Left renal cortex interstitium (tissue), 4 donors: ENCODE measurements around the gene NOP10. TPM values are rescaled to one million over a fixed set of nuclear protein-coding genes. Genes with fewer than 3 reads are reported as not detected.
A peak's percentile ranks its signal among the peaks of the same experiment; 100 is the strongest.
"Not testable (repeated sequence)": the region's sequence is repeated elsewhere in the genome, so short reads cannot be mapped to it uniquely, and the experiment has no call there.

Source experiments
- DNase-seq, 4 donors: peaks; one replicate each; pipeline ENCODE4 v3.0.0-alpha.2; 2013; ENCODE audit warnings: low read depth in 4 of 4, low spot score in 2 of 4, missing footprints in 1 of 4
- polyA plus RNA-seq, 4 donors: library from polyadenylated mRNA; unstranded; fragments of 120-200 nt; gene quantifications; one replicate each; pipeline ENCODE4 v1.2.1, GENCODE V29; 2013; ENCODE audit not compliant: insufficient read length in 4 of 4

The NOP10 gene
- polyA plus RNA-seq, 4 donors: 117 to 152 (median 136) TPM

DNA sequence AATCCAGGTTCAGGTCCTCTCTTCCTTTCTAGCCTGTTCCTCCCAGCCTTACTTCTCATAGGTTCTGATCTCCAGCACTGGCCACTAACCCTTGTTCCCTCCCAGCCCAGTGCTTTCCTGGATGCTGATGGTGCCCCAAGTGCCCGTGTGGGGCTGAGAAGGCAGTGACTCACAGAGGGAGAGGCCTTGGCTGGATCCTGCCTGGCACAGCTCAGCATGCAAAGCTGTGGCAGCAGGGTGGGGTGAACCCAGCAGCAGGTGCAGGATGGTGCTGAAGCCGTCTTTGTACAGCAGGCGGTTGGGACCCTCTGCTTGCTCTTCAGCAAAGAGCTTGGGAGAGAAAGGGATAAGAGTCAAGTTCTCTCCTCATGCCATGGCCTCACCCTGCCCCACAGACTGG is 16.5 kb upstream of the NOP10 start:
- DNase-seq: no peak

- DNase-seq: no peak
These were observed 16.0 kb upstream of the NOP10 start for GRCh38 chr15:34358948-34359347.

GRCh38 chr15:34358367-34358766 is 15.4 kb upstream of the NOP10 start:
- no peak for DNase-seq

DNA sequence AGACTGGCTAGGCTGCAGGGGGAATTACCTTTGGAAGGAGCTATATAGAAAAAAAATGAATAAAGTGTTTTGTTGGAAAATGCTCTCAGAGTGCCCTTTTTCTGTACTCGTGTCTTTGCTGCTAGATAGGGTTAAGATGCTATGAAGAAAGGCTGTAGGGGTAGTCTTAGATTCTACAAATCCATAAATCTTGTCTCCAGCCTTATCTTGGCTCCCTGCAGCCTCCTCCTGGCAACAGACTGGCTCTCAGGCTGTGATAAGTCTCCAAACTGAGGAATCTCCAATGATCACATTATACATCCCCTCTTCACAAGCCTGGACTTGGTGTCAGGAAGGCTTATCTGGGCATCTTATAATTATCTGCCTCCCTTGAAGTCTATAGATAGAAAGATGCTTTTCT is 14.7 kb upstream of the NOP10 start:
- DNase-seq: no peak

DNA sequence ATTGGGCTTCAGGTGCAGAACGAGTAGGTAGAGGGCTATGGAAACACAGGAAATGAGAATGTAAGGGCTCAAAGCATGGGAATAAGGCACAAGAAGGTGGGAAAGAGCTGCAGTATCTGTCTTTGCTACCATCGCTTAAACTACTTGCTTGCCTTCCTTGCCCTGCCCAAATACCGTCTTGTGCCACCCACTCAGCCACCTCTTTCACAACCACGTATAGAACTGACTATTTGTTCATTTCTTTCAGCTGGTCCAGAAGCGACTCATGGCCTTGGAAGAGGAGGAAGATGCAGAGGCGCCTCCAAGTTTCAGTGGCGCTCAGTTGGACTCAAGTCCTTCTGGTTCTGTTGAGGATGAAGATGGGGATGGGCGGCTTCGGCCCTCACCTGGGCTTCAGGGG is 12.3 kb upstream of the NOP10 start:
- no peak for DNase-seq

GRCh38 chr15:34354286-34354685 is 11.3 kb upstream of the NOP10 start:
- DNase-seq: no peak

DNA sequence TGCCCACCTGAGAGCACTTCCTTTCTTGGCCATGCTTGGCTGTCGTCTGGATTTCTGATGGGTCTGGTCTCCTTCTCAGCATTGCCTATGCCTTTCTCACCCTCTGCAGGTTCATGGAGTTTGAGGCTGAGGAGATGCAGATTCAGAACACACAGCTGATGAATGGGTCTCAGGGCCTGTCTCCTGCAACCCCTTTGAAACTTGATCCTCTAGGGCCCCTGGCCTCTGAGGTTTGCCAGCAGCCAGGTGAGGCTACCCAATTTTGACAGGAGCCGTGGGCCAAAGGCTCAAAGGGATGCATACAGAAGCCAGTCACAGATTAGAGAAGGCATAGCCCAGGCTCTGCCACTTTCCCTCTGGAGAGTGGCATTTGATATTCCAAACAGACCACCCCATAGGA is 10.7 kb upstream of the NOP10 start:
- DNase-seq: no peak

- DNase-seq: not testable (repeated sequence)
These were observed 10.1 kb upstream of the NOP10 start for GRCh38 chr15:34352996-34353395.

DNA sequence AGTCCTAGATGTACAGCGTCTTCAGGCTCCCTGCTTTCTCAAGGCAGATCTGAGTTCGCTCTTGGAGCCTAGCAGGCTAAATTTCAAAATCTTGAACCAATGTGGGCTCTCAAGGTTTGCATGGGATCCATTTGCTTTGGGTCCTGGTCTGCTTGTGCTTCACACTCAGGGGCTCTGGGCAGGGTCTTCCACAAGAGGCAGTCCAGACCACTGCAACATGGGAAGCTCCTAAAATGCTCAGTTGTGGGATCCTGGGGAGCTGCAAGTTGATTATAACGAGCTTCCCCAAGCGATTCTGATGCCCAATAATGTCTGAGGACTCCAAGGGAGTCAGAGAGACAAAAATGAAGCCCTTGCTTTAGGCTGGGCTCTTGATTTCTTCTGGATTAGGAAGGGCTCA is 6.8 kb upstream of the NOP10 start:
- DNase-seq: no peak

GRCh38 chr15:34348735-34349300 is 5.9 kb upstream of the NOP10 start:
- DNase-seq: no peak

DNA sequence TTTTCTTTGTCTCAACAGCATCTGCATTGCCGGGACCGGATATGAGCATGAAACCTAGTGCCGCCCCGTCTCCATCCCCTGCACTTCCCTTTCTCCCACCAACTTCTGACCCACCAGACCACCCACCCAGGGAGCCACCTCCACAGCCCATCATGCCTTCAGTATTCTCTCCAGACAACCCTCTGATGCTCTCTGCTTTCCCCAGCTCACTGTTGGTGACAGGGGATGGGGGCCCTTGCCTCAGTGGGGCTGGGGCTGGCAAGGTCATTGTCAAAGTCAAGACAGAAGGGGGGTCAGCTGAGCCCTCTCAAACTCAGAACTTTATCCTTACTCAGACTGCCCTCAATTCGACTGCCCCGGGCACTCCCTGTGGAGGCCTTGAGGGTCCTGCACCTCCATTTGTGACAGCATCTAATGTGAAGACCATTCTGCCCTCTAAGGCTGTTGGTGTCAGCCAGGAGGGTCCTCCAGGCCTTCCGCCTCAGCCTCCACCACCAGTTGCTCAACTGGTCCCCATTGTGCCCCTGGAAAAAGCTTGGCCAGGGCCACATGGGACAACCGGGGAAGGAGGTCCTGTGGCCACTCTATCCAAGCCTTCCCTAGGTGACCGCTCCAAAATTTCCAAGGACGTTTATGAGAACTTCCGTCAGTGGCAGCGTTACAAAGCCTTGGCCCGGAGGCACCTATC is 5.2 kb upstream of the NOP10 start:
- no peak for DNase-seq

DNA sequence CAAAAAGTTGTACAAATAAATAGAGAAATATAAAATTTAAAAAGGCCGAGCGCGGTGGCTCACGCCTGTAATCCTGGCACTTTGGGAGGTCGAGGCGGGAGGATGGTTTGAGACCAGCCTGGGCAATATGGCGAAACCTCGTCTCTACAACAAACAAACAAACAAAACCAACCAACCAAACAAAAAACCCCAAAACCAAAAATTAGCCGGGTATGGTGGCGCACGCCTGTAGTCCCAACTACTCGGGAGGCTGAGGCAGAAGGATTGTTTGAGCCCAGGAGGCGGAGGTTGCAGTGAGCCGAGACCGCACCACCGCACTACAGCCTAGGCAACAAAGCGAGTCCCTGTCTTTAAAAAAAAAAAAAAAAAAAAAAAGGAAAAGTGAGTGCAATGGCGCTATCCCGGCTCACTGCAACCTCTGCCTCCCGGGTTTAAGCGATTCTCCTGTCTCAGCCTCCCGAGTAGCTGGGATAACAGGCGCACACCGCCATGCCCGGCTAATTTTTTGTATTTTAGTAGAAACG is 661 bp downstream of the NOP10 start:
- not testable (repeated sequence) for DNase-seq

GRCh38 chr15:34341381-34342212 is 1.3 kb downstream of the NOP10 start:
- DNase-seq: no peak

- no peak for DNase-seq
These were observed 3.0 kb downstream of the NOP10 start for GRCh38 chr15:34339946-34340345.

GRCh38 chr15:34338347-34338746 is 4.6 kb downstream of the NOP10 start:
- DNase-seq: no peak

GRCh38 chr15:34337557-34338306 is 5.2 kb downstream of the NOP10 start, which contains the start of gene SLC12A6:
Gene SLC12A6, minus strand, starts transcription at chr15:34337781. Its CDS starts 1,101 bp downstream, at chr15:34336680.
- peak; percentile 55 to 74 (median 66) for DNase-seq

- no peak for DNase-seq
These were observed 5.9 kb downstream of the NOP10 start for GRCh38 chr15:34336991-34337556.

GRCh38 chr15:34336231-34336990 is 6.5 kb downstream of the NOP10 start:
- no peak for DNase-seq

- no peak for DNase-seq
These were observed 7.5 kb downstream of the NOP10 start for GRCh38 chr15:34335176-34336032.
